GM23338 (cell line): Measurements from ENCODE around the gene EMILIN2. TPM values are rescaled to one million over a fixed set of nuclear protein-coding genes. Genes with fewer than 3 reads are reported as not detected.

Experiments
- ATAC-seq: fragments of 200-7000 bp; cut with Tn5 transposase; 3 replicates; pipeline ENCODE4 v1.9.1; 2020
- DNase-seq: peaks from one replicate; pipeline ENCODE4 v3.0.0-alpha.2; 2015; ENCODE audit warnings: low spot score
- H2AFZ ChIP-seq: fragments of 200-600 bp; sonication (generic); 2 replicates; pipeline ENCODE4 v1.8.0; 2016; ENCODE audit warnings: antibody characterized with exemption, mild to moderate bottlenecking, moderate library complexity
- H3F3A ChIP-seq: fragments of 200-600 bp; sonication (generic); replicated peaks from 2 replicates; pipeline ENCODE4 v1.8.0; 2017; ENCODE audit warnings: antibody characterized with exemption, mixed run types, low read depth
- H3K27ac ChIP-seq: fragments of 200-600 bp; sonication (generic); 2 replicates; pipeline ENCODE4 v1.6.1; 2016; ENCODE audit warnings: low read depth
- H3K27me3 ChIP-seq: fragments of 200-600 bp; sonication (generic); 2 replicates; pipeline ENCODE4 v1.8.0; 2016; ENCODE audit warnings: mild to moderate bottlenecking, mixed run types, moderate library complexity; ENCODE audit not compliant: insufficient read depth
- H3K36me3 ChIP-seq: fragments of 200-600 bp; sonication (generic); 2 replicates; pipeline ENCODE4 v1.8.0; 2016; ENCODE audit warnings: mild to moderate bottlenecking; ENCODE audit not compliant: insufficient read depth
- H3K4me1 ChIP-seq: fragments of 200-600 bp; sonication (generic); 2 replicates; pipeline ENCODE4 v1.8.0; 2016; ENCODE audit warnings: mild to moderate bottlenecking, moderate library complexity; ENCODE audit not compliant: insufficient read depth
- H3K4me2 ChIP-seq: fragments of 200-600 bp; sonication (generic); 2 replicates; pipeline ENCODE4 v1.7.1; 2017; ENCODE audit warnings: mixed run types
- H3K4me3 ChIP-seq: fragments of 200-600 bp; sonication (generic); 2 replicates; pipeline ENCODE4 v1.6.1; 2016; ENCODE audit warnings: mixed run types
- H3K79me2 ChIP-seq: fragments of 200-600 bp; sonication (generic); replicated peaks from 2 replicates; pipeline ENCODE4 v1.8.0; 2017; ENCODE audit warnings: mild to moderate bottlenecking; ENCODE audit not compliant: insufficient read depth
- H3K9me2 ChIP-seq: fragments of 200-600 bp; sonication (generic); 2 replicates; pipeline ENCODE4 v1.8.0; 2017; ENCODE audit not compliant: insufficient read depth
- H4K20me1 ChIP-seq: fragments of 200-600 bp; sonication (generic); replicated peaks from 2 replicates; pipeline ENCODE4 v1.8.0; 2017; ENCODE audit warnings: mild to moderate bottlenecking; ENCODE audit not compliant: insufficient read depth
- H3K27ac Mint-ChIP-seq: 2 replicates; pipeline ENCODE4 v1.8.0; 2020; ENCODE audit warnings: inconsistent platforms, mild to moderate bottlenecking, moderate library complexity, mixed read lengths
- H3K27me3 Mint-ChIP-seq: 3 replicates; pipeline ENCODE4 v1.8.0; 2022; ENCODE audit warnings: low read depth, mild to moderate bottlenecking, moderate library complexity, mixed read lengths, inconsistent platforms; ENCODE audit not compliant: insufficient read depth, poor library complexity
- H3K36me3 Mint-ChIP-seq: 3 replicates; pipeline ENCODE4 v1.8.0; 2021; ENCODE audit warnings: low read depth, mild to moderate bottlenecking, inconsistent platforms, moderate library complexity, mixed read lengths
- H3K4me1 Mint-ChIP-seq: 3 replicates; pipeline ENCODE4 v1.8.0; 2020; ENCODE audit warnings: mild to moderate bottlenecking, inconsistent platforms, mixed read lengths
- H3K4me3 Mint-ChIP-seq: 3 replicates; pipeline ENCODE4 v1.8.0; 2021; ENCODE audit warnings: moderate library complexity, mild to moderate bottlenecking, inconsistent platforms, mixed read lengths
- H3K9me3 Mint-ChIP-seq: 3 replicates; pipeline ENCODE4 v1.8.0; 2020; ENCODE audit warnings: moderate library complexity, mild to moderate bottlenecking, inconsistent platforms, mixed read lengths
- CREB1 ChIP-seq: fragments of 250-450 bp; sonication (Bioruptor Pico); IDR thresholded peaks from 2 replicates; pipeline ENCODE4 v1.5.0; 2020; ENCODE audit warnings: low read depth, mild to moderate bottlenecking, moderate library complexity
- CTCF ChIP-seq, 2 experiments: fragments of 200-600 bp in 1 of 2; sonication (generic) in 1 of 2; conservative IDR thresholded peaks; 2 replicates each; pipeline versions ENCODE4 v1.5.1 to v1.6.1; 2016 to 2017; ENCODE audit warnings: antibody characterized with exemption in 2 of 2, low read depth in 2 of 2, mild to moderate bottlenecking in 2 of 2, moderate library complexity in 1 of 2
- ETS1 ChIP-seq: IDR thresholded peaks from 2 replicates; pipeline ENCODE4 v1.6.1; 2016; ENCODE audit warnings: antibody characterized with exemption
- EZH2 ChIP-seq: fragments of 200-600 bp; sonication (generic); IDR thresholded peaks from one replicate; pipeline ENCODE4 v1.8.0; 2017; ENCODE audit warnings: antibody characterized with exemption, mild to moderate bottlenecking, low read depth; ENCODE audit not compliant: unreplicated experiment
- EZH2phosphoT487 ChIP-seq: fragments of 200-600 bp; sonication (generic); IDR thresholded peaks from one replicate; pipeline ENCODE4 v1.8.1; 2018; ENCODE audit warnings: antibody characterized with exemption; ENCODE audit not compliant: unreplicated experiment
- JUNB ChIP-seq: IDR thresholded peaks from one replicate; pipeline ENCODE4 v1.6.1; 2016; ENCODE audit warnings: antibody characterized with exemption; ENCODE audit not compliant: unreplicated experiment
- STAT1 ChIP-seq: IDR thresholded peaks from one replicate; pipeline ENCODE4 v1.6.1; 2016; ENCODE audit warnings: antibody characterized with exemption; ENCODE audit not compliant: unreplicated experiment
- ZNF114 ChIP-seq: fragments of 250-450 bp; sonication (Bioruptor Pico); IDR thresholded peaks from 2 replicates; pipeline ENCODE4 v1.5.0; 2020; ENCODE audit warnings: mild to moderate bottlenecking, moderate library complexity
- ZNF462 ChIP-seq: fragments of 250-450 bp; sonication (Bioruptor Pico); IDR thresholded peaks from 2 replicates; pipeline ENCODE4 v1.5.0; 2020; ENCODE audit warnings: mild to moderate bottlenecking, moderate library complexity
- polyA plus RNA-seq: library from polyadenylated mRNA; unstranded; fragments of >200 nt; fragmentation: Nextera tagmentation; extraction: Ambion mirVana; gene quantifications from 2 replicates; pipeline ENCODE4 v1.2.1, GENCODE V29; 2016
- total RNA-seq: library from RNA; depleted of rRNA; stranded (reverse); fragments of >200 nt; shearing (Covaris generic); gene quantifications from 2 replicates; pipeline ENCODE4 v1.2.3, GENCODE V29; 2014

EMILIN2 gene
- total and polyA plus RNA-seq, 2 experiments from 2014 or later = 3.0 to 11.6 TPM

GRCh38 chr18:2896990-2897389 lies 50.2 kb downstream of the EMILIN2 start:
- DNase-seq (no peak), ATAC-seq (no peak)
- no peak overlapping the region; the same call in 1 of the 2 replicates for H3K27ac Mint-ChIP-seq
- peaks cover 5% of the 10 kb centered on the region; the same call in 1 of the 3 replicates for H3K9me3 Mint-ChIP-seq
- no peak overlapping the region for H3K4me2 ChIP-seq
- H3K27ac ChIP-seq = no peak overlapping the region
- peaks cover 15% of the 10 kb centered on the region for H3K4me1 ChIP-seq
- peaks cover 23% of the 10 kb centered on the region for H3K4me1 Mint-ChIP-seq
- H3K79me2 ChIP-seq = no peaks in the 10 kb centered on the region
- TF ChIP-seq CREB1 (CRISPR knock-in tag) = no peak
- no peak for TF ChIP-seq EZH2phosphoT487
- no peak for TF ChIP-seq JUNB
- TF ChIP-seq STAT1 = no peak
- TF ChIP-seq EZH2 = no peak
- TF ChIP-seq ZNF114 = no peak
- no peak for TF ChIP-seq ETS1
- TF ChIP-seq ZNF462 (CRISPR knock-in tag) = no peak
- no peak for TF ChIP-seq CTCF (conservative IDR thresholded peaks at IDR 0.05; ENCODE audit: low read depth in 2 of 2)
- H4K20me1 ChIP-seq = no peaks in the 10 kb centered on the region
- no peak overlapping the region for H2AFZ ChIP-seq
- no peaks in the 10 kb centered on the region for H3K9me2 ChIP-seq
- H3K27me3 Mint-ChIP-seq = no peaks in the 10 kb centered on the region
- H3K4me3 ChIP-seq = no peak overlapping the region
- no peak overlapping the region for H3K4me3 Mint-ChIP-seq
- H3K36me3 ChIP-seq = no peaks in the 10 kb centered on the region
- H3K36me3 Mint-ChIP-seq = no peaks in the 10 kb centered on the region
- H3F3A ChIP-seq = no peaks in the 10 kb centered on the region
- H3K27me3 ChIP-seq = no peaks in the 10 kb centered on the region
